Stimulated activated CD4-positive, alpha-beta T cell treated with anti-CD3 and anti-CD28 coated beads, Interleukin-1b, Interleukin-23, amount 100 ng/mL, for 4 hours (primary cell): ENCODE results near the gene NFKBIA.
"Not testable (repeated sequence)": the region's sequence is repeated elsewhere in the genome, so short reads cannot be mapped to it uniquely, and the experiment has no call there.

Experiments
- DNase-seq, 2 donors: peaks; one replicate each; pipeline ENCODE4 v3.0.0-alpha.2; 2020; ENCODE audit warnings: low read depth in 2 of 2

The NFKBIA gene

GRCh38 chr14:35404449-35405303 lies at the start of gene NFKBIA:
NFKBIA (minus strand) TSS chr14:35404749; CDS start chr14:35404644, 105 bp downstream.
- DNase-seq = peak; percentile 94 to 96

- no peak for DNase-seq
These were observed 41.9 kb upstream of the NFKBIA start for GRCh38 chr14:35446450-35446849.

GRCh38 chr14:35444104-35444503 lies 39.6 kb upstream of the NFKBIA start:
- DNase-seq = no peak

- no peak for DNase-seq
These were observed 36.6 kb upstream of the NFKBIA start for GRCh38 chr14:35441160-35441559.

- no peak for DNase-seq
These were observed 34.6 kb upstream of the NFKBIA start for GRCh38 chr14:35438910-35439713.

- DNase-seq = not testable (repeated sequence)
These were observed 33.9 kb upstream of the NFKBIA start for GRCh38 chr14:35438492-35438891.

- no peak for DNase-seq
These were observed 30.6 kb upstream of the NFKBIA start for GRCh38 chr14:35435177-35435576.

GRCh38 chr14:35433826-35434225 lies 29.3 kb upstream of the NFKBIA start:
- no peak for DNase-seq

- DNase-seq = no peak
These were observed 26.1 kb upstream of the NFKBIA start for GRCh38 chr14:35430459-35431199.

- no peak for DNase-seq
These were observed 25.4 kb upstream of the NFKBIA start for GRCh38 chr14:35429951-35430350.

- no peak for DNase-seq
These were observed 21.3 kb upstream of the NFKBIA start for GRCh38 chr14:35425850-35426249.

GRCh38 chr14:35423621-35424020 lies 19.1 kb upstream of the NFKBIA start:
- no peak for DNase-seq

- DNase-seq = no peak
These were observed 15.7 kb upstream of the NFKBIA start for GRCh38 chr14:35420036-35420811.

GRCh38 chr14:35419429-35419841 lies 14.9 kb upstream of the NFKBIA start:
- no peak for DNase-seq

GRCh38 chr14:35418093-35418492 lies 13.5 kb upstream of the NFKBIA start:
- DNase-seq = no peak

GRCh38 chr14:35416108-35416750 lies 11.7 kb upstream of the NFKBIA start:
- peak; percentile 53 to 57 for DNase-seq

GRCh38 chr14:35414365-35414764 lies 9.8 kb upstream of the NFKBIA start:
- no peak for DNase-seq

- DNase-seq = no peak
These were observed 7.9 kb upstream of the NFKBIA start for GRCh38 chr14:35412272-35413056.

- DNase-seq = no peak
These were observed 6.3 kb upstream of the NFKBIA start for GRCh38 chr14:35410858-35411257.

- DNase-seq = no peak
These were observed 5.0 kb upstream of the NFKBIA start for GRCh38 chr14:35409595-35409994.
